Measurements from ENCODE around the gene ZNF860. TPM values are rescaled to one million over a fixed set of nuclear protein-coding genes. Genes with fewer than 3 reads are reported as not detected.
A peak's percentile ranks its signal among the peaks of the same experiment; 100 is the strongest.

ZNF860 gene
- total and polyA plus RNA-seq, 7 donors = under 0.01 to 1.3 (median 0.55) TPM; not detected in 1

- no peak for DNase-seq
- TF ChIP-seq EP300 (IDR thresholded peaks at IDR 0.05) (no peak), POLR2A (IDR thresholded peaks at IDR 0.05) (no peak), POLR2AphosphoS5 (IDR thresholded peaks at IDR 0.05) (no peak), CTCF (IDR thresholded peaks at IDR 0.05) (peak; percentile 70 to 88 (median 76))
- intact Hi-C loops (cut with DNase I) = loop anchor here (1.0 kb wide), 1 partner anchor 125 kb away; no protein-coding TSS in a partner anchor
- WGBS, 2 donors = 44 to 47% methylated on average over 5 of the region's 5 CpGs
- no peaks in the 10 kb centered on the region for H3K27me3 ChIP-seq
- peak overlapping the region in 3 of 4 donors; percentile 5 to 53 (median 49) for H3K27ac ChIP-seq
- H3K4me3 ChIP-seq = no peak overlapping the region
- peaks cover 0 to 25% (median 16%) of the 10 kb centered on the region in 4 donors for H3K4me1 ChIP-seq
- no peaks in the 10 kb centered on the region for H3K9me3 ChIP-seq
- H3K36me3 ChIP-seq = no peaks in the 10 kb centered on the region
Measured at GRCh38 chr3:32018757-32019564, 37.4 kb downstream of the ZNF860 start.

- intact Hi-C loops (cut with DNase I) = no loop called here
- no peak for DNase-seq
- no peak overlapping the region for H3K27ac ChIP-seq
- H3K4me3 ChIP-seq = no peak overlapping the region
- H3K4me1 ChIP-seq = peaks cover 0 to 25% (median 16%) of the 10 kb centered on the region in 4 donors
- no peaks in the 10 kb centered on the region for H3K9me3 ChIP-seq
- no peak for TF ChIP-seq EP300 (IDR thresholded peaks at IDR 0.05)
- TF ChIP-seq POLR2AphosphoS5 (IDR thresholded peaks at IDR 0.05) = no peak
- no peak for TF ChIP-seq CTCF (IDR thresholded peaks at IDR 0.05)
- no peak for TF ChIP-seq POLR2A (IDR thresholded peaks at IDR 0.05)
- WGBS, 2 donors = 90 to 94% methylated on average over 7 of the region's 7 CpGs
- H3K27me3 ChIP-seq = no peaks in the 10 kb centered on the region
- H3K36me3 ChIP-seq = no peaks in the 10 kb centered on the region
Measured at GRCh38 chr3:32021155-32021554, 39.6 kb downstream of the ZNF860 start.

- TF ChIP-seq POLR2AphosphoS5 (IDR thresholded peaks at IDR 0.05) (no peak), CTCF (IDR thresholded peaks at IDR 0.05) (no peak), POLR2A (IDR thresholded peaks at IDR 0.05) (no peak), EP300 (IDR thresholded peaks at IDR 0.05) (no peak)
- no peaks in the 10 kb centered on the region for H3K27me3 ChIP-seq
- H3K4me1 ChIP-seq = peaks cover 0 to 24% (median 16%) of the 10 kb centered on the region in 4 donors
- no peaks in the 10 kb centered on the region for H3K9me3 ChIP-seq
- no peaks in the 10 kb centered on the region for H3K36me3 ChIP-seq
- H3K4me3 ChIP-seq = no peak overlapping the region
- intact Hi-C loops (cut with DNase I) = no loop called here
- no peak for DNase-seq
- no peak overlapping the region for H3K27ac ChIP-seq
- 77 to 88% methylated on average over 3 of the region's 3 CpGs for WGBS, 2 donors
Measured at GRCh38 chr3:32021748-32022147, 40.2 kb downstream of the ZNF860 start.

GRCh38 chr3:32022947-32023346 lies 41.4 kb downstream of the ZNF860 start:
- Histone ChIP-seq H3K4me3 (no peak overlapping the region), H3K9me3 (no peaks in the 10 kb centered on the region), H3K4me1 (peaks cover 0 to 12% (median 11%) of the 10 kb centered on the region in 4 donors), H3K36me3 (no peaks in the 10 kb centered on the region), H3K27me3 (no peaks in the 10 kb centered on the region), H3K27ac (no peak overlapping the region)
- intact Hi-C loops (cut with DNase I) = no loop called here
- TF ChIP-seq EP300 (IDR thresholded peaks at IDR 0.05) (no peak), CTCF (IDR thresholded peaks at IDR 0.05) (no peak), POLR2A (IDR thresholded peaks at IDR 0.05) (no peak), POLR2AphosphoS5 (IDR thresholded peaks at IDR 0.05) (no peak)
- DNase-seq = no peak
- 14 to 80% methylated on average over 2 of the region's 2 CpGs for WGBS, 2 donors
